ENCODE data around the gene PTPN7. TPM values are rescaled to one million over a fixed set of nuclear protein-coding genes. Genes with fewer than 3 reads are reported as not detected.

PTPN7 gene
- total RNA-seq, 1 experiment from 2014 or later: not detected

- H3K27me3 Mint-ChIP-seq (ENCODE audit: insufficient read depth, unreplicated experiment): no peaks in the 10 kb centered on the region
- ChIA-PET CTCF (interaction anchor here (0.5 to 4.7 kb wide), 10 partner anchors 11 to 122 kb away, joined by 3 to 49 read pairs (median 4); no protein-coding TSS in a partner anchor), POLR2A (interaction anchor here (0.6 to 2.8 kb wide), 13 partner anchors 8 to 125 kb away, joined by 3 to 13 read pairs (median 4); no protein-coding TSS in a partner anchor)
- no peaks in the 10 kb centered on the region for H3K9me3 Mint-ChIP-seq (ENCODE audit: unreplicated experiment)
- H3K27ac Mint-ChIP-seq (ENCODE audit: low read depth, unreplicated experiment): peak overlapping the region; percentile 39
- intact Hi-C loops (cut with micrococcal nuclease): no loop called here
- DNase-seq (ENCODE audit: unreplicated experiment): peak; percentile 91
- no peak for TF ChIP-seq CTCF (IDR thresholded peaks at IDR 0.05; ENCODE audit: unreplicated experiment)
- BruUV-seq (replicated peaks): no TSS peak
- no peak overlapping the region for H3K4me3 Mint-ChIP-seq (ENCODE audit: unreplicated experiment)
- no peaks in the 10 kb centered on the region for H3K36me3 Mint-ChIP-seq (ENCODE audit: insufficient read depth, unreplicated experiment)
- H3K4me1 Mint-ChIP-seq (ENCODE audit: insufficient read depth, unreplicated experiment): peaks cover 52% of the 10 kb centered on the region
Observed at GRCh38 chr1:202107801-202108731, 52.3 kb downstream of the PTPN7 start.

GRCh38 chr1:202107321-202107761 lies 53.1 kb downstream of the PTPN7 start:
- Mint-ChIP-seq H3K4me3 (ENCODE audit: unreplicated experiment) (no peak overlapping the region), H3K36me3 (ENCODE audit: insufficient read depth, unreplicated experiment) (no peaks in the 10 kb centered on the region), H3K4me1 (ENCODE audit: insufficient read depth, unreplicated experiment) (peaks cover 45% of the 10 kb centered on the region), H3K27me3 (ENCODE audit: insufficient read depth, unreplicated experiment) (no peaks in the 10 kb centered on the region), H3K27ac (ENCODE audit: low read depth, unreplicated experiment) (peak overlapping the region; percentile 39), H3K9me3 (ENCODE audit: unreplicated experiment) (no peaks in the 10 kb centered on the region)
- TF ChIP-seq CTCF (IDR thresholded peaks at IDR 0.05; ENCODE audit: unreplicated experiment): no peak
- no TSS peak for BruUV-seq (replicated peaks)
- DNase-seq (ENCODE audit: unreplicated experiment): peak; percentile 90
- CTCF ChIA-PET: interaction anchor here (0.6 to 4.7 kb wide), 9 partner anchors 12 to 123 kb away, joined by 3 to 49 read pairs (median 8); no protein-coding TSS in a partner anchor
- intact Hi-C loops (cut with micrococcal nuclease): no loop called here
- POLR2A ChIA-PET: interaction anchor here (0.6 to 2.8 kb wide), 8 partner anchors 50 to 104 kb away, joined by 3 to 13 read pairs (median 5); no protein-coding TSS in a partner anchor

- no peak overlapping the region for H3K4me3 Mint-ChIP-seq (ENCODE audit: unreplicated experiment)
- H3K27me3 Mint-ChIP-seq (ENCODE audit: insufficient read depth, unreplicated experiment): no peaks in the 10 kb centered on the region
- ChIA-PET POLR2A (interaction anchor here (0.6 to 2.8 kb wide), 11 partner anchors 49 to 222 kb away, joined by 3 to 13 read pairs (median 4); no protein-coding TSS in a partner anchor), CTCF (interaction anchor here (0.5 to 4.7 kb wide), 15 partner anchors 11 to 267 kb away, joined by 3 to 49 read pairs (median 4); no protein-coding TSS in a partner anchor)
- TF ChIP-seq CTCF (IDR thresholded peaks at IDR 0.05; ENCODE audit: unreplicated experiment): no peak
- no peaks in the 10 kb centered on the region for H3K9me3 Mint-ChIP-seq (ENCODE audit: unreplicated experiment)
- peak overlapping the region; percentile 2 for H3K27ac Mint-ChIP-seq (ENCODE audit: low read depth, unreplicated experiment)
- DNase-seq (ENCODE audit: unreplicated experiment): peak; percentile 63
- intact Hi-C loops (cut with micrococcal nuclease): no loop called here
- BruUV-seq (replicated peaks): no TSS peak
- H3K36me3 Mint-ChIP-seq (ENCODE audit: insufficient read depth, unreplicated experiment): no peaks in the 10 kb centered on the region
- peaks cover 45% of the 10 kb centered on the region for H3K4me1 Mint-ChIP-seq (ENCODE audit: insufficient read depth, unreplicated experiment)
Observed at GRCh38 chr1:202106340-202107254, 53.8 kb downstream of the PTPN7 start.

All from MCF 10A (cell line).